ENCODE results near the gene DACH1. TPM values are rescaled to one million over a fixed set of nuclear protein-coding genes. Genes with fewer than 3 reads are reported as not detected.

Gene DACH1
- total and polyA plus RNA-seq, 2 of the 13 experiments (the other 11 are each of a cell fraction or from before 2014, with no cell fraction given) = not detected

- WGBS (ENCODE audit: low lambda C conversion rate) = 3% methylated on average over 2 of the region's 2 CpGs
Observed at GRCh38 chr13:71729441-71729840, 137.6 kb downstream of the DACH1 start.

GRCh38 chr13:71727662-71728061 is 139.3 kb downstream of the DACH1 start:
- FAIRE-seq = no peak
- no peak overlapping the region for H3K9ac ChIP-seq (ENCODE audit: insufficient read depth, low read depth, low read length)
- no peak for DNase-seq (ENCODE audit: low spot score)
- H3K4me1 ChIP-seq (ENCODE audit: insufficient read depth, low read length) = no peaks in the 10 kb centered on the region
- WGBS (ENCODE audit: low lambda C conversion rate) = 0% methylated on average over 1 of the region's 1 CpG
- no peaks in the 10 kb centered on the region for H3K27me3 ChIP-seq (ENCODE audit: control insufficient read depth in 1 of 2, insufficient read depth in 2 of 2, low read length in 2 of 2)
- ChIA-PET CTCF (ENCODE audit: low intra/inter-chr PET ratio, low total read pairs) (no interaction called here), POLR2A (no interaction called here)
- H3K4me2 ChIP-seq (ENCODE audit: low read depth, low read length) = no peak overlapping the region
- no peaks in the 10 kb centered on the region for H3K9me3 ChIP-seq (ENCODE audit: low read length)
- intact Hi-C loops (cut with micrococcal nuclease; ENCODE audit: unreplicated experiment) (no loop called here), in situ Hi-C loops (cut with HindIII; ENCODE audit: extremely low pct_ligation_motif_present, low pct_unique_long_range_greater_than_20kb) (no loop called here)
- BruUV-seq (replicated peaks) = no TSS peak
- H3K79me2 ChIP-seq (ENCODE audit: insufficient read depth, low read length) = no peaks in the 10 kb centered on the region
- no peak for TF ChIP-seq ZNF710 (CRISPR knock-in tag; IDR thresholded peaks at IDR 0.05; ENCODE audit: borderline replicate concordance)
- no peak for TF ChIP-seq ZNF121 (CRISPR knock-in tag; IDR thresholded peaks at IDR 0.05)
- no peak for TF ChIP-seq HIC2 (CRISPR knock-in tag; IDR thresholded peaks at IDR 0.05; ENCODE audit: low read depth)
- no peak for TF ChIP-seq DBP (CRISPR knock-in tag; IDR thresholded peaks at IDR 0.05; ENCODE audit: not compliant biosample characterization)
- no peak for TF ChIP-seq ZNF24 (IDR thresholded peaks at IDR 0.05)
- H3K27ac ChIP-seq (ENCODE audit: extremely low read length, insufficient read depth, low read length) = no peak overlapping the region
- H2AFZ ChIP-seq (ENCODE audit: low read length) = no peak overlapping the region
- no peaks in the 10 kb centered on the region for H4K20me1 ChIP-seq (ENCODE audit: insufficient read depth, low read length)
- no peaks in the 10 kb centered on the region for H3K36me3 ChIP-seq (replicated peaks in 1 of 2; ENCODE audit: control insufficient read depth in 1 of 2, insufficient read depth in 2 of 2, low read length in 2 of 2)
- no peak for ATAC-seq
- no peak overlapping the region for H3K4me3 ChIP-seq (replicated peaks in 1 of 3; ENCODE audit: insufficient read depth in 1 of 3, low read depth in 2 of 3, low read length in 3 of 3)

More at GRCh38 chr13:71729441-71729840, 137.6 kb downstream of the DACH1 start:
- Histone ChIP-seq H3K9ac (ENCODE audit: insufficient read depth, low read depth, low read length) (no peak overlapping the region), H3K4me2 (ENCODE audit: low read depth, low read length) (no peak overlapping the region), H3K79me2 (ENCODE audit: insufficient read depth, low read length) (no peaks in the 10 kb centered on the region), H4K20me1 (ENCODE audit: insufficient read depth, low read length) (no peaks in the 10 kb centered on the region), H3K27me3 (ENCODE audit: control insufficient read depth in 1 of 2, insufficient read depth in 2 of 2, low read length in 2 of 2) (no peaks in the 10 kb centered on the region), H3K9me3 (ENCODE audit: low read length) (no peaks in the 10 kb centered on the region), H3K4me3 (replicated peaks in 1 of 3; ENCODE audit: insufficient read depth in 1 of 3, low read depth in 2 of 3, low read length in 3 of 3) (no peak overlapping the region), H3K4me1 (ENCODE audit: insufficient read depth, low read length) (no peaks in the 10 kb centered on the region), H3K27ac (ENCODE audit: extremely low read length, insufficient read depth, low read length) (no peak overlapping the region), H3K36me3 (replicated peaks in 1 of 2; ENCODE audit: control insufficient read depth in 1 of 2, insufficient read depth in 2 of 2, low read length in 2 of 2) (no peaks in the 10 kb centered on the region), H2AFZ (ENCODE audit: low read length) (no peak overlapping the region)
- TF ChIP-seq ESRRA (CRISPR knock-in tag; IDR thresholded peaks at IDR 0.05; ENCODE audit: low read depth) (no peak), RAD51 (IDR thresholded peaks at IDR 0.05; ENCODE audit: borderline replicate concordance) (no peak)
- DNase-seq (ENCODE audit: low spot score) = no peak
- no peak for ATAC-seq
- no peak for FAIRE-seq
- in situ Hi-C loops (cut with HindIII; ENCODE audit: extremely low pct_ligation_motif_present, low pct_unique_long_range_greater_than_20kb) (no loop called here), intact Hi-C loops (cut with micrococcal nuclease; ENCODE audit: unreplicated experiment) (no loop called here)
- ChIA-PET POLR2A (no interaction called here), CTCF (ENCODE audit: low intra/inter-chr PET ratio, low total read pairs) (no interaction called here)
- BruUV-seq (replicated peaks) = no TSS peak

Measured in HepG2 (cell line).